A549 (cell line): Measurements from ENCODE around the gene EARS2. TPM values are rescaled to one million over a fixed set of nuclear protein-coding genes. Genes with fewer than 3 reads are reported as not detected.

ENCODE experiments used
- ATAC-seq, 2 experiments: fragments of 200-7000 bp in 1 of 2; fragments of >200 bp in 1 of 2; cut with Nextera tagmentation in 1 of 2; cut with Tn5 transposase in 1 of 2; 3 replicates each; pipeline versions ENCODE4 v1.8.0 to v1.9.1; 2018 to 2020; ENCODE audit warnings: mild to moderate bottlenecking in 1 of 2, moderate library complexity in 1 of 2
- CTCF ChIA-PET: fragments of 300-600 bp; sonication (Branson Sonifier 250); formaldehyde crosslinking; extraction: SDS; loops from one replicate; lab custom pipeline; 2021; ENCODE audit warnings: antibody characterized with exemption, inconsistent platforms; lab: Yijun Ruan, JAX
- POLR2A ChIA-PET: fragments of 350-600 bp; formaldehyde crosslinking; extraction: SDS; loops from one replicate; lab custom pipeline; 2021; ENCODE audit warnings: antibody characterized with exemption, inconsistent platforms; lab: Yijun Ruan, JAX
- DNase-seq, 2 experiments: peaks; one replicate each; pipeline versions ENCODE4 v3.0.0 to v3.0.0-alpha.2; 2011 to 2016; ENCODE audit warnings: low read depth in 1 of 2, low spot score in 1 of 2
- FAIRE-seq: peaks from 2 replicates; lab custom pipeline; 2011; peaks lifted over from hg19 to GRCh38; lab: Jason Lieb, UNC
- H3K27ac ChIP-seq, 2 experiments: fragments of >200 bp; sonication (Bioruptor Twin); formaldehyde crosslinking; 3 replicates each; pipeline ENCODE4 v1.5.1; 2016 to 2017
- H3K4me1 ChIP-seq: fragments of >200 bp; sonication (Bioruptor Twin); formaldehyde crosslinking; 3 replicates; pipeline ENCODE4 v1.6.1; 2016
- H3K4me2 ChIP-seq: fragments of >200 bp; sonication (Bioruptor Twin); formaldehyde crosslinking; 3 replicates; pipeline ENCODE4 v1.6.1; 2016
- H3K4me3 ChIP-seq: fragments of >200 bp; sonication (Bioruptor Twin); formaldehyde crosslinking; 3 replicates; pipeline ENCODE4 v1.5.1; 2016
- H3K9me3 ChIP-seq: fragments of >200 bp; sonication (Bioruptor Twin); formaldehyde crosslinking; 3 replicates; pipeline ENCODE4 v1.6.1; 2016
- ESRRA ChIP-seq: fragments of 150-350 bp; IDR thresholded peaks from 2 replicates; pipeline ENCODE4 v1.6.1; 2014; ENCODE audit warnings: mild to moderate bottlenecking, low read length, borderline replicate concordance
- FOXS1 ChIP-seq: fragments of 250-450 bp; sonication (Bioruptor Pico); IDR thresholded peaks from 2 replicates; pipeline ENCODE4 v1.5.0; 2020; ENCODE audit warnings: mild to moderate bottlenecking, moderate library complexity
- JUNB ChIP-seq: fragments of >200 bp; sonication (Bioruptor Twin); formaldehyde crosslinking; IDR thresholded peaks from 2 replicates; pipeline ENCODE4 v1.6.1; 2016
- KDM1A ChIP-seq: fragments of 200-600 bp; sonication (generic); IDR thresholded peaks from 2 replicates; pipeline ENCODE4 v1.6.1; 2016; ENCODE audit warnings: low read depth, mild to moderate bottlenecking
- NFE2L2 ChIP-seq: fragments of 150-350 bp; conservative IDR thresholded peaks from 2 replicates; pipeline ENCODE4 v1.6.1; 2014; ENCODE audit warnings: low read length
- ZNF302 ChIP-seq: fragments of 250-450 bp; sonication (Bioruptor Pico); IDR thresholded peaks from 2 replicates; pipeline ENCODE4 v1.9.0; 2021; ENCODE audit warnings: inconsistent platforms, mild to moderate bottlenecking, moderate library complexity
- WGBS: methylation state at CpG from one replicate; pipeline ENCODE4 v1.1.6; 2017; ENCODE audit errors: missing lambda C conversion rate; 5-methylcytosine and 5-hydroxymethylcytosine counted together
- polyA plus RNA-seq, 4 experiments: library from polyadenylated mRNA; depleted of rRNA in 3 of 4; stranded (reverse); fragments of >200 nt; fragmentation: RNase III in 1 of 4; extraction: RNeasy Plus Mini Kit Qiagen cat#74134 plus additional on column Dnase treatment in 1 of 4; gene quantifications; 2 replicates in 3 of 4; 3 replicates in 1 of 4; pipeline ENCODE4 v1.2.3, GENCODE V29; 2011 to 2017
- TF ChIP-seq, protein P1 (sequence below): fragments of 250-450 bp; sonication (Bioruptor Pico); IDR thresholded peaks from 2 replicates; pipeline ENCODE4 v1.5.0; 2021; ENCODE audit warnings: mild to moderate bottlenecking, moderate library complexity, borderline replicate concordance

The EARS2 gene
- polyA plus RNA-seq, 2 of the 4 experiments (the other 2 are of a cell fraction) = 30.4 to 45.2 TPM

GRCh38 chr16:23478566-23478965 is 78.6 kb downstream of the EARS2 start (continued):
- TF ChIP-seq, protein P1, sequence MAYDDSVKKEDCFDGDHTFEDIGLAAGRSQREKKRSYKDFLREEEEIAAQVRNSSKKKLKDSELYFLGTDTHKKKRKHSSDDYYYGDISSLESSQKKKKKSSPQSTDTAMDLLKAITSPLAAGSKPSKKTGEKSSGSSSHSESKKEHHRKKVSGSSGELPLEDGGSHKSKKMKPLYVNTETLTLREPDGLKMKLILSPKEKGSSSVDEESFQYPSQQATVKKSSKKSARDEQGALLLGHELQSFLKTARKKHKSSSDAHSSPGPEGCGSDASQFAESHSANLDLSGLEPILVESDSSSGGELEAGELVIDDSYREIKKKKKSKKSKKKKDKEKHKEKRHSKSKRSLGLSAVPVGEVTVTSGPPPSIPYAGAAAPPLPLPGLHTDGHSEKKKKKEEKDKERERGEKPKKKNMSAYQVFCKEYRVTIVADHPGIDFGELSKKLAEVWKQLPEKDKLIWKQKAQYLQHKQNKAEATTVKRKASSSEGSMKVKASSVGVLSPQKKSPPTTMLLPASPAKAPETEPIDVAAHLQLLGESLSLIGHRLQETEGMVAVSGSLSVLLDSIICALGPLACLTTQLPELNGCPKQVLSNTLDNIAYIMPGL (CRISPR knock-in tag) = no peak
- TF ChIP-seq NFE2L2 (no peak), ESRRA (no peak), FOXS1 (CRISPR knock-in tag) (no peak), KDM1A (no peak)

DNA sequence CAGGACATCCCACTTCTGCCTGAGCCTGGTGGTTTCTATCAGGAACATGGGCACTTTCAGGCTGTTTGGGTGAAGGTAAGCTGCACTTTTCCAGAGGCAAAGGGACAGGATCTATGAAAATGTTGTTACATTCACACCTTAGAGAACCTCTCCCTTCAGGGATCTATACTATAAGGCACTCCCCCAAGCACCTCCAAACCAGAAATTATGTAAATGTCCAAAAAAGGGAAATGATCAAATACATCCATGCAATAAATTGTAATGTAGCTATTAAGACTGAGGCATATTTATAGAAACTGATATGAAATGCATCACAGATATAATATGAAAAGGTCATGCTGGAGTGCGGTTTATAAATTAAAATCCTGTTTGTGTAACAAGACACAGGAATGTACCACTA is 80.9 kb downstream of the EARS2 start:
- ChIA-PET POLR2A (no interaction called here), CTCF (interaction anchor here (1.3 kb wide), 1 partner anchor 15 kb away, joined by 4 read pairs; no protein-coding TSS in a partner anchor)
- WGBS = 95% methylated on average over 1 of the region's 1 CpG
- H3K4me2 ChIP-seq = no peak overlapping the region
- TF ChIP-seq JUNB = no peak
- no peak for TF ChIP-seq FOXS1 (CRISPR knock-in tag)
- TF ChIP-seq ZNF302 (CRISPR knock-in tag) = no peak
- no peaks in the 10 kb centered on the region for H3K4me1 ChIP-seq
- H3K27ac ChIP-seq = no peak overlapping the region
- ATAC-seq (no peak), FAIRE-seq (no peak), DNase-seq (no peak)
- no peak overlapping the region for H3K4me3 ChIP-seq
- H3K9me3 ChIP-seq = no peaks in the 10 kb centered on the region

Other genes starting within 250 kb of the EARS2 start
- 18.5 and 24.7 TPM in 2 replicates for gene COG7, start 104.2 kb downstream of the EARS2 start, polyA plus RNA-seq (2011; rRNA removed)
- gene COG7, start 104.2 kb downstream of the EARS2 start, polyA plus RNA-seq (2017; fragmentation: RNase III; extraction: RNeasy Plus Mini Kit Qiagen cat#74134 plus additional on column Dnase treatment) = 10.3 to 11.3 TPM (median 10.5 TPM) in 3 replicates
- gene GGA2, start 46.9 kb downstream of the EARS2 start, polyA plus RNA-seq (2011; rRNA removed) = 56.9 and 57.9 TPM in 2 replicates
- gene GGA2, start 46.9 kb downstream of the EARS2 start, polyA plus RNA-seq (2017; fragmentation: RNase III; extraction: RNeasy Plus Mini Kit Qiagen cat#74134 plus additional on column Dnase treatment) = 29.9 to 33.1 TPM (median 32.7 TPM) in 3 replicates
- gene UBFD1, start 377 bp upstream of the EARS2 start, polyA plus RNA-seq (2011; rRNA removed) = 75.2 and 78.0 TPM in 2 replicates
- gene UBFD1, start 377 bp upstream of the EARS2 start, polyA plus RNA-seq (2017; fragmentation: RNase III; extraction: RNeasy Plus Mini Kit Qiagen cat#74134 plus additional on column Dnase treatment) = 58.1 to 60.0 TPM (median 58.6 TPM) in 3 replicates
- gene NDUFAB1, start 39.0 kb upstream of the EARS2 start, polyA plus RNA-seq (2011; rRNA removed) = 160 and 277 TPM in 2 replicates
- gene NDUFAB1, start 39.0 kb upstream of the EARS2 start, polyA plus RNA-seq (2017; fragmentation: RNase III; extraction: RNeasy Plus Mini Kit Qiagen cat#74134 plus additional on column Dnase treatment) = 162 to 168 TPM (median 167 TPM) in 3 replicates
- gene PALB2, start 84.0 kb upstream of the EARS2 start, polyA plus RNA-seq (2011; rRNA removed) = 14.7 and 17.4 TPM in 2 replicates
- 11.9 to 15.0 TPM (median 13.9 TPM) in 3 replicates for gene PALB2, start 84.0 kb upstream of the EARS2 start, polyA plus RNA-seq (2017; fragmentation: RNase III; extraction: RNeasy Plus Mini Kit Qiagen cat#74134 plus additional on column Dnase treatment)
- gene DCTN5, start 84.1 kb upstream of the EARS2 start, polyA plus RNA-seq (2011; rRNA removed) = 91.1 TPM in 2 replicates
- 64.6 to 70.4 TPM (median 66.2 TPM) in 3 replicates for gene DCTN5, start 84.1 kb upstream of the EARS2 start, polyA plus RNA-seq (2017; fragmentation: RNase III; extraction: RNeasy Plus Mini Kit Qiagen cat#74134 plus additional on column Dnase treatment)
- gene PLK1, start 121.5 kb upstream of the EARS2 start, polyA plus RNA-seq (2011; rRNA removed) = 52.8 and 71.9 TPM in 2 replicates
- gene PLK1, start 121.5 kb upstream of the EARS2 start, polyA plus RNA-seq (2017; fragmentation: RNase III; extraction: RNeasy Plus Mini Kit Qiagen cat#74134 plus additional on column Dnase treatment) = 108 to 117 TPM (median 114 TPM) in 3 replicates
- not detected in 2 replicates for gene ERN2, start 155.9 kb upstream of the EARS2 start, polyA plus RNA-seq (2011; rRNA removed)
- gene ERN2, start 155.9 kb upstream of the EARS2 start, polyA plus RNA-seq (2017; fragmentation: RNase III; extraction: RNeasy Plus Mini Kit Qiagen cat#74134 plus additional on column Dnase treatment) = not detected in 3 replicates
- not detected in 2 replicates for gene CHP2, start 197.7 kb upstream of the EARS2 start, polyA plus RNA-seq (2011; rRNA removed)
- not detected in 3 replicates for gene CHP2, start 197.7 kb upstream of the EARS2 start, polyA plus RNA-seq (2017; fragmentation: RNase III; extraction: RNeasy Plus Mini Kit Qiagen cat#74134 plus additional on column Dnase treatment)